ENCODE measurements around the gene RBMS2.
A peak's percentile ranks its signal among the peaks of the same experiment; 100 is the strongest.

RBMS2 gene

GRCh38 chr12:56589783-56590182 lies 68.2 kb downstream of the RBMS2 start:
- TF ChIP-seq CTCF (conservative IDR thresholded peaks at IDR 0.05; ENCODE audit: low read length): no peak
- DNase-seq (ENCODE audit: low read depth): no peak

GRCh38 chr12:56590237-56590830 lies 68.7 kb downstream of the RBMS2 start:
- no peak for DNase-seq (ENCODE audit: low read depth)
- H3K4me3 ChIP-seq (ENCODE audit: low read length): no peak overlapping the region
- TF ChIP-seq CTCF (conservative IDR thresholded peaks at IDR 0.05; ENCODE audit: low read length): peak; percentile 42

More at GRCh38 chr12:56589783-56590182, 68.2 kb downstream of the RBMS2 start:
- H3K4me3 ChIP-seq (ENCODE audit: low read length): no peak overlapping the region

GRCh38 chr12:56591126-56591525 lies 69.5 kb downstream of the RBMS2 start:
- H3K4me3 ChIP-seq (ENCODE audit: low read length): no peak overlapping the region
- no peak for TF ChIP-seq CTCF (conservative IDR thresholded peaks at IDR 0.05; ENCODE audit: low read length)
- DNase-seq (ENCODE audit: low read depth): no peak

- H3K4me3 ChIP-seq (ENCODE audit: low read length): no peak overlapping the region
- peak; percentile 76 for DNase-seq (ENCODE audit: low read depth)
- no peak for TF ChIP-seq CTCF (conservative IDR thresholded peaks at IDR 0.05; ENCODE audit: low read length)
Observed at GRCh38 chr12:56591961-56592360, 70.3 kb downstream of the RBMS2 start.

GRCh38 chr12:56593909-56594621 lies 72.4 kb downstream of the RBMS2 start:
- peak; percentile 91 for TF ChIP-seq CTCF (conservative IDR thresholded peaks at IDR 0.05; ENCODE audit: low read length)
- DNase-seq (ENCODE audit: low read depth): peak; percentile 80
- no peak overlapping the region for H3K4me3 ChIP-seq (ENCODE audit: low read length)

- no peak for DNase-seq (ENCODE audit: low read depth)
Observed at GRCh38 chr12:56596815-56597214, 75.2 kb downstream of the RBMS2 start.

More at GRCh38 chr12:56596815-56597214, 75.2 kb downstream of the RBMS2 start:
- no peak overlapping the region for H3K4me3 ChIP-seq (ENCODE audit: low read length)
- TF ChIP-seq CTCF (conservative IDR thresholded peaks at IDR 0.05; ENCODE audit: low read length): no peak

All from AG10803 (cell line).